Fibroblast of skin of left quadriceps (primary cell): ENCODE results near the gene PKP2.

Source experiments
- DNase-seq, 2 experiments: peaks; one replicate each; pipeline ENCODE4 v3.0.0-alpha.2; 2013; ENCODE audit warnings: low read depth in 2 of 2

PKP2 gene

GRCh38 chr12:32896432-32897280, at the start of gene PKP2:
TSS of gene PKP2 (minus strand) at chr12:32896777. CDS start at chr12:32896731, 46 bp downstream.
- DNase-seq: no peak

- DNase-seq: no peak
Observed at GRCh38 chr12:32944195-32944594, 47.6 kb upstream of the PKP2 start.

- DNase-seq: no peak
Observed at GRCh38 chr12:32939801-32940200, 43.2 kb upstream of the PKP2 start.

- DNase-seq: no peak
Observed at GRCh38 chr12:32926963-32927362, 30.4 kb upstream of the PKP2 start.

- DNase-seq: no peak
Observed at GRCh38 chr12:32926356-32926755, 29.8 kb upstream of the PKP2 start.

- DNase-seq: no peak
Observed at GRCh38 chr12:32922546-32923297, 26.1 kb upstream of the PKP2 start.

GRCh38 chr12:32921397-32921796, 24.8 kb upstream of the PKP2 start:
- DNase-seq: no peak

GRCh38 chr12:32920506-32921085, 24.0 kb upstream of the PKP2 start:
- DNase-seq: no peak

- no peak for DNase-seq
Observed at GRCh38 chr12:32918890-32919801, 22.6 kb upstream of the PKP2 start.

GRCh38 chr12:32917094-32917611, 20.6 kb upstream of the PKP2 start:
- DNase-seq: no peak

- DNase-seq: no peak
Observed at GRCh38 chr12:32907898-32908476, 11.4 kb upstream of the PKP2 start.

GRCh38 chr12:32907166-32907565, 10.6 kb upstream of the PKP2 start:
- no peak for DNase-seq

GRCh38 chr12:32906399-32907165, 10.0 kb upstream of the PKP2 start:
- no peak for DNase-seq

GRCh38 chr12:32903763-32904162, 7.2 kb upstream of the PKP2 start:
- DNase-seq: no peak

GRCh38 chr12:32903318-32903717, 6.7 kb upstream of the PKP2 start:
- no peak for DNase-seq

- DNase-seq: no peak
Observed at GRCh38 chr12:32902287-32902997, 5.9 kb upstream of the PKP2 start.

- no peak for DNase-seq
Observed at GRCh38 chr12:32901553-32901952, 5.0 kb upstream of the PKP2 start.

GRCh38 chr12:32897687-32898573, 1.4 kb upstream of the PKP2 start:
- no peak for DNase-seq

GRCh38 chr12:32897281-32897610, 669 bp upstream of the PKP2 start:
- DNase-seq: no peak
